ENCODE results near the gene ABCC11. TPM values are rescaled to one million over a fixed set of nuclear protein-coding genes. Genes with fewer than 3 reads are reported as not detected.

Gene ABCC11
- total RNA-seq, 1 donor from 2014 or later: 0.20 TPM

- no peak for DNase-seq
Observed at GRCh38 chr16:48160575-48160974, 86.8 kb downstream of the ABCC11 start.

- DNase-seq: no peak
Observed at GRCh38 chr16:48158296-48158695, 89.0 kb downstream of the ABCC11 start.

DNA sequence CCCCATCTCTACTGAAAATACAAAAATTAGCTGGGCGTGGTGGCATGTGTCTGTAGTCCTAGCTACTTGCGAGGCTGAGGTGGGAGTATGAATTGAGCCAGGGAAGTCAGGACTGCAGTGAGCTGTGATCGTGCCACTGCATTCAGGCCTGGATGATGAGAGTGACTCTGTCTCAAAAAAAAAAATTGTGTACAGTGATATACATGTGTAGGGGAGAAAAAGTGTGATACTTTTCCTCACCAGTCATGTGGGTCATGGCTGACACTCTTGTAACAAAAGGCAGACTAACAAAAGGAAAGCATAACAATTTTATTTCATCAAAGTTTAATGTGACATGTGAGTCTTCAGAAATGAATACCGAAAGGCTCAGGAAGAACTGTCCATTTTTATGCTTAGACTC is 89.5 kb downstream of the ABCC11 start:
- no peak for DNase-seq

DNA sequence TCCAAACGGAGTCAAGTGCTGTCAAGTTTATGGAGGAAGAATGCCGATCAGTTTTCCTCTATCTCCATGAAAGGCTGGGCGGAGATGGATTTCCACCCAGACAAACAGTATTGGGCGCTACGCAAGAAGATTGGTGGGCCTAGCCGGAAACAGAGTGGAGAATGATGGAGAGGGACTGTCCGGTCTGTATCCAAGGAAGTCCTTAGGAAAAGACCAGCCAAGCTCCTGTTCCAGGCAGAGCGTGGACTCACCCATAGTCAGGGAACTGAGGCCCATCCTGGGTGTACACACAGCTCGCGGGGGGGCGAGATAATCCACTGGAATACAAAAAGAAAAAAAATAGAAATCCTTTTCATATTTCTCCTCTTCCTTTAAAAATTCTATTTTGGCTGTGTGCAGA is 90.0 kb downstream of the ABCC11 start:
- no peak for DNase-seq

GRCh38 chr16:48156790-48157209 is 90.5 kb downstream of the ABCC11 start:
- peak; percentile 31 for DNase-seq

DNA sequence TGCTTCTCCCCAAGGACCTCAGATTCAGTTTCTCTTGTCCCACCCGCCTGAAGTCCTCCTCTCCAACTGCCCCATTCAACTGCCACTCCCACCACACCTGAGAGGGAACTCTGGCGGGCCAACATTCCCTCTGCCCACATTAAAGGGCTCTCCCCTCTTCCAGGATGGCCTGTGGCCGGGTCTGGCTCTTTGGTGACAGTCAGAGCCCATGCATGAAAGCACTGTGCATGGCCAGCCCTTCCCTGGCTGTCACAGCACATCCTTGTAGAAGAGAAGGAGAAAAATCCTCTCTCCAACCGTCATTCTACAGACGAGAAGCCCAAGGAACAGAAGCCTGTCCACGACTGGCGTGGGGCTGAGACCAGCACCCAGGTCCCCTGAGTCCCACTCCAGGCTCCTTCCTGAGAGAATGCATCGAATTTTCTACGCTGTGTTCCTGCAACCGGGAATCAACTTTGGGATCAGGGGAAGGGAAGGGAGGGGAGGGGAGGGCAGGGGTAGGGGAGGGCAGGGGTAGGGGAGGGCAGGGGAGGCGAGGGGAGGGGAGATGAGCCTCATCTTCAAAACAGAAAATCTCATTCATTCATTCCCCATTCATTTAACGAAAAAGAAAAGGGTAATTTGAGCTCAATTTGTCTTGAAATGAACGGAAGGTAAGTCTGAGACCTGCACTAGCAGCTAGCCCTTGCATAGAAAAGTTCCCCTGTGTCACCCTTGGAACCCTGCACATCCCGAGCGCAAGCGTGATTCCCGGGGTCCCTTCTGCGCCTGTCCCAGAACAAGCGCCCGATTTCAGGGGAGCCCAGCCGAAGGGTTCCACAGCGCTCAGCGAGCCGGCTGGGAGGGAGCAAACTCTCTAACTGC is 91.2 kb downstream of the ABCC11 start, which contains the start of gene ABCC12:
Gene ABCC12, minus strand, starts transcription at position 68 of the 864 bp plus-strand sequence. CDS start 9,569 bp downstream, outside the sequence.
- no peak for DNase-seq

- no peak for DNase-seq
Observed at GRCh38 chr16:48153774-48154173, 93.6 kb downstream of the ABCC11 start.

DNA sequence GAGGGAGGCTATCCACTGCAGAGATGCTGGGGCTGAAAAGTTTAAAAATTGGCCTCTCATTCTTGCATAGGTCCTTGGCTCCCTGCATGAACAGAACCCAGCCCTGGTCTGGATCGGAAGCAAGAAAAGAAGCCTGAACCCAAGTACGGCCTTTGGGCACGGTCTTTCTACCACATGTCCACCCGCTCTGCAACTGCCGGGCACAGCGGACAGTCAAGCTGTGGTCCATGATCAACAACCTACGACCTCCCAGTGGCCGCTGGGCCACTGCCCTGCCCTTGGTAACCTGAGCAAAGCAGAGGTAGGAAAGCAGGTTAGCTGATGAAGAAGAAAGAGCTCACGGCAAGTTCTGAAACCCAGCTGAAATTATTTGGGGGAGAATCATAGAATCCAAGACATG is 95.1 kb downstream of the ABCC11 start:
- DNase-seq: no peak

DNA sequence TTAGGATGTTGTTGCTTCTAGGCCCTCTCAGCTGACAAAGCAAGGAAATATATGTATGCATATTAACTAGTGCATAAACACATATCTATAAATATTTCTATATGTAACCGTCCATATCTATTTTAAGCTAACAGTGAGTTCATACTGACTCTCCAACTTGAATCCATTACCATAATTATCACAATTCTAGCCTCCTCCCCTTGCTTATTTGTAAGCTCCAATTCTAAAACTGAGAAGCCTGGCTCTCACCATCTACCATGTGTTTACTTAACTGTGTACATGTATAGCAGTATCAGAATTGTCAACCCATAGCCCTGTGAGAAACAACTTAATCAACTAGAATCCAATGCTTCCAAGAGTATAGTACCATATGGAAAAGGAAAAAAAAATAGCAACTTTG is 96.6 kb downstream of the ABCC11 start:
- no peak for DNase-seq

DNA sequence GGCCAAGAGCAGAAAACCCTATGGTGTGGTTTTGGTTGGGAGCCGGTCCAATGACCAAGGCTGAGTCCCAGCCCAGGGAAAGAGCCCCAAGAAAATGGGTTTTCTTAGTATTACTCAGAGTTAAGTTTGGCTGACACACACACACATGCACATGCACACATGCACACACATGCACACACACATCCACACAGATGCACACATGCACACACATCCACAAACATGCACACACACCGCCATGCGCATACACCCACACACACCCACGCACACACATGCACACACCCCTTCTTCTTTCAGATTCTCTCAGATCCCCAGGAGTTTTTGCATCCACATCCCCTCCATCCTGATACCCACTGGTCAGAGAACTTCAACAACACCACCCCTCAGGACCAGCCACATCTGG is 100.6 kb downstream of the ABCC11 start:
- DNase-seq: no peak

DNA sequence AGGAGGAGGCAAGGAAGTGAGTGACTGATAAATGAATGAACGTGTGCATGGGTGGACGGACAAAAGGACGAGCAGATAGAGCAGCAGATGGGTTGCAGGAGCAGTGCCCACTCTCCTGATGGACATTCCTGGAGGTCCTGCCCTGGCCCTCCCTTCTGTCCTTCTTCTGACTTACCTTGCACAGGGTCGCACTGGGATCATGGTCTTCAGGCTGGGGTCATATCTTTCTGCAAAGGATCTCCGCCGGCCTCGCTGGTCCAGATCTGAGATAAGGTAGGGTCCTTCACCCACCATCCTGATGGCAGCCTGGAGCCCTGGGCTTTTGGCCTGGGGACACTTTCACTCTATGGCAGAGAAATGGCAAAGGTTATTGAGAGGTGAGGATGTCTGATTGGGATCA is 101.2 kb downstream of the ABCC11 start:
- DNase-seq: no peak

GRCh38 chr16:48143812-48144368 is 103.4 kb downstream of the ABCC11 start:
- DNase-seq: no peak

GRCh38 chr16:48140821-48141220 is 106.5 kb downstream of the ABCC11 start:
- no peak for DNase-seq

DNA sequence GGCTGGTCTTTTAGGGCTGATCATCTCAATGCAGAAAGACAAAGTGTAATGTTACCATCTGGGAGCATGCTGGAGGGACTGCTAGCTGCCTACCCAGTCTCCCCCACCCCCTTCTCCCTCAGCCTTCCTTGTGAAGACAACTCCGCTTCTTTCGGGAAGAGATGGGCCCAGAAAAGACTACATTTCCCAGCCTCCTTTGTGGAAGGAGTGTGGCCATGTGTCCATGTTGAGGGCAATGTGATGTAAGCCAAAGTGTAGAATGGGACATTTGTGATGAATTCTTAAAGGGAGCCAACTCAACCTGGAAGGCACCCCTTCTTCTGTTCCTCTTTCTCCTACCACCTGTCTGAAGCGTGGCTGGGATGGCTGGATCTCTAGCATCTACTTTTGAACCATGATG is 107.8 kb downstream of the ABCC11 start:
- no peak for DNase-seq

DNA sequence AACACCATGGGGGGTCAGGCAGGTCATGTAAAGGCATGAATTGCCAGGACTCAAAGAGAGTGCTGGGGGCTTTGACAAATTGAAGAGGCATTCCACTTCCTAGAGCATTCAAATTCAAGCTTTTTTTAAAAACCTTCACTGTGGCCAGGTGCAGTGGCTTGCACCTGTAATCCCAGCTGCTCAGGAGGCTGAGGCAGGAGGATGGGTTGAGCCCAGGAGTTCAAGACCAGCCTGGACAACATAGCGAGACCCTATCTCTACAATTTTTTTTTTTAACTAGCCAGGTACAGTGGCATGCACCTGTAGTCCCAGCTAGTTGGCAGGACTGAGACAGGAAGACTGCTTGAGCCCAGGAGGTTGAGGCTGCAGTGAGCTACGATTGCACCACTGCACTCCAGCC is 108.8 kb downstream of the ABCC11 start:
- no peak for DNase-seq

- no peak for DNase-seq
Observed at GRCh38 chr16:48137822-48138221, 109.5 kb downstream of the ABCC11 start.

- no peak for DNase-seq
Observed at GRCh38 chr16:48136547-48137360, 110.6 kb downstream of the ABCC11 start.

DNA sequence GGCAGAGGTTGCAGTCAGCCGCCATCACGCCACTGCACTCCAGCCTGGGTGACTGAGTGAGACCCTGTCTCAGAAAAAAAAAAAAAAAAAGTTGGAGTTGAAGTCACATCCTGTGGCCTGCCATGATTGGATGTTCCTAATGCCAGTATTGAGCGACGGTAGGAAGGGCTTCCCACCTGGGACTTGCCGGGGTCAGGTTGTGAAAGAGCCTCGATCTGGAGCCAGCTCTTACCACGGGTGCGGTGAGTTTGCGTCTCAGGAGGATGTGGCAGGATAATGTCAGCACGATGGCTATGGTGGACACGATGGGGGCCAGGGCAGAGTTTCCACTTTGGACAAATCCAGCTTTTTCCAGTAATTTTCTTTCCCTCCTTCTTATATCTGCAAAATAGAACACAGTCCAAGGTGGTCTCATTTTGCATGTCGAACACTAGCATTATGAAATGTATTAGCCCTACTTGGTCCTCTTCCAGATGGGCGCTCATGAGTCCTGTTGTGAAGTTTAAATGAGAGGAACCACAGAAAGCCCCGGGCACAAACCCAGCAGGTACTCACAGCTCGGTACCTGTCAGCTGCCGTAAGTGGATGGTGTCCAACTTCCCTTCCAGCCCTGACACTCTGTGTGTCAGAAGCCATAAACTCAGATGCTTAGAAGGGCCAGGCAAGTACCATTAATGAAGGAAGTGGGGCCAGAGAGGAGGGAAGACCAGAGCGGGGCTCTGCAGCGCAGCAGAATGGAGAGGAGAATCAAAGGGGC is 113.7 kb downstream of the ABCC11 start:
- DNase-seq: no peak

DNA sequence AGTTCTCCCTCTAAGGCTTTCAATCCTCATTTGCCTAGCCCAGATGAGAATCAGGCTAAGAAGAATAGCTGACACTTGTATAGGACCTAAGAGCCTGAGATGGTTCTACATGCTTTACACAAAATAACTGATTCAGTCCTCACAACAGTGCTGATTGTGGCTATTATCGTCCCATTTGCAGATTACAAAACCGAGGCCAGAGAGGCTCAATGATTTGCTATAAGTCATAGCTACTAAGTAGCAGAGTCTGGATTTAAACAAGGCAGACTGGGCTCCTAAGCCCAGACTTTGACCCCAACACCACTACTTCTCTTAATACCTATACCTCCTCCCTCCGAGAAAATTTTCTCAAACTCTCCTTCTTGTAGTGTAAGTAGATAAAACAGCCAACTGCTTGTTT is 114.6 kb downstream of the ABCC11 start:
- DNase-seq: no peak

DNA sequence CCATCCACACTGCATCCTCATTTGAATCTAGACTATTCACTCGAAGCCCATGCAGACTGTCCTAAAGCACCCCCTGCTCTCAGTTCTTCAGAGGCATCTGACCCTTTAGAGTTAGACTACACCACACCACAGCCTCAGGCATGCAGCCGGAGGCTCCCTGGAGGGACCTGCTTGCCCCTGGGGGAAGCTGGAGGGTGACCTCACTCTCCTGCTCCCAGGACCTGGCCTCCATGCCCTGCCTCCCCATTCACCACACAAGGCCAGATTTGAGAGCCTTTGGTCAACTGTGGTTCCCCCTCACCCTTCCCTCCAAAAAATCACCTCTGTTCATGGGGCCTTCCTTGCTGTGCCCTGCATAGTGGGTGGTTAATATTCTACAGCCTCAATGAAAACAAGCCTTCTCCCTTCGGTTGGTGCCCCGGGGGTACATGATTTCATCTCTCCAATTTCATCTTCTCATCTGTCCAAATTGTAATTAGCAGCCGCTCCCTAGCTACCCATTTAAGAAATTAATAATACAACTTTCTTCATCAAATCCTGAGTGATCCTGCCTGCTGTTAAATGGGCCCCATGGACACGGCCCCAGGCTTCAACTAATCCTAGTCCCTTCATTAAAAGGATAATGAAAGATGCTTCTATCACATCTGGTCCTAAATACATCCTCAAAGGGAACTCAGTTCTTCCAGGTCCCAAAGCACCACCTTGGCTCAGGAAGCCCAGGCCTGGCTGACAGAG is 116.0 kb downstream of the ABCC11 start:
- DNase-seq: no peak

- no peak for DNase-seq
Observed at GRCh38 chr16:48129926-48130325, 117.4 kb downstream of the ABCC11 start.

DNA sequence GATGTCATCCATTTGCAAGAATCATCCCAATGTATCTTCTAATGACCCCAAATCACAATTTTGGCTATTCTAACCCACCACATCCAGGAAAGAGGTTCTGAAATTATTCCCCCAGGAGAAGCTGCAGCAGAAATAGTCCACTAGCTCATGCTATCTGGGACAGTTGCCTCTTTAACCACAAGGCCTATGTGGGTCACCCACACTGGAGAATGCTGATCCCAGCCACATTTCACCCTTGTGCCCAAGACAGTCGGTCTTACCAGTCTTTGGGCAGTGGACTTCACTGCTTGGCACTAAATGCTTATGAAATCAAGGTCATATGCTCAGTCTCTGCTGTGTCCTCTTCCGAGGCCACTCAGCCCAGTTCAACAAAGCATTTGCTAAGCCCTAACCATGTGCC is 118.6 kb downstream of the ABCC11 start:
- no peak for DNase-seq

Measured in skin of body (tissue), 2 donors.